Measurements from ENCODE around the gene TBL2.

DNA sequence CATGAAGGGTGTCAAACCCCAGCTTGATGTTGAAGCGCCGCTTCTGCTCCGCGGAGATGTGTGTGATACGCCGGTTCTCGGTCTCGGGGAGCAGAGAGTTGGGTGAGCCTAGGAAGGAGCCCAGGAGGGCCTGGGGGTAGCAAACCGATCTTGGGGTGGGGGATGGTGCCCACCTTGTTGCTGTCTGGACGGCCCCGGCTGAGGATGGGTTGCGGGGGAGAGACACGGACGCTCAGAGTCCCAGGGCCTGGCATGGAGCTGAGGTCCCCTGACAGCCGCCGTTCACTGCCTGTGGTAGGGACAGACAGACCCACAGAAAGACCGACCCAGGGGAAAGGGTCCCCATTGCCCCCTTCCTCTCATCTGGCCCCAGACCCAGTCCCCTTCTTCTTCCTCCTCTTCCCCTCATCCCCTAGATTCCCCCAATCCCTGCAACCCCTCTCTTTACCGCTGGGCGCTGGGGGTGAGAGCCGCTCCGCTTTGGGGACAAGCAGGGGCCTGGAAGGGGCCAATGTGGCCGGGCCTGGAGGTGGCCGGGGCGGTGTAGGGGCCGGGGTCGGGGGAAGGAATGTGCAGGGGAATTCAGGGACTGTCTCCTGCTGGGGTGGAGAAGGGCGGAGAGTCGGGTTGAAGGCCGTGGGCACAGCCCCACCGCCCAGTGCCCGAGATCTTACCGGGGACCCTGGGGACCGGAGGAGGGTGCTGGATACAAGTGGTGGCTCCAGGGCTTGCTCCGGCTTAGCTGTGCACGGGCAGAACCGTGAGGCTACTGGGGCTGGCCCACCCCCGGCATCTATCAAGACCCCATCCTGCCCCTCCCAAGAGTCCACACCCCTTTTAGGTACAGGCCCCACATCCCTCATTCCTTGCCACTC lies 18.0 kb upstream of the TBL2 start:
- TF ChIP-seq YY1 (tag by site-specific recombination; IDR thresholded peaks at IDR 0.05) (no peak), BCL11A (tag by site-specific recombination; IDR thresholded peaks at IDR 0.05; ENCODE audit: low read depth) (no peak), ZNF623 (tag by site-specific recombination; IDR thresholded peaks at IDR 0.05) (no peak)
- TF ChIP-seq, protein P1, sequence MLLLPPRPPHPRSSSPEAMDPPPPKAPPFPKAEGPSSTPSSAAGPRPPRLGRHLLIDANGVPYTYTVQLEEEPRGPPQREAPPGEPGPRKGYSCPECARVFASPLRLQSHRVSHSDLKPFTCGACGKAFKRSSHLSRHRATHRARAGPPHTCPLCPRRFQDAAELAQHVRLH (tag by site-specific recombination; IDR thresholded peaks at IDR 0.05) = no peak
- TF ChIP-seq, protein P2, sequence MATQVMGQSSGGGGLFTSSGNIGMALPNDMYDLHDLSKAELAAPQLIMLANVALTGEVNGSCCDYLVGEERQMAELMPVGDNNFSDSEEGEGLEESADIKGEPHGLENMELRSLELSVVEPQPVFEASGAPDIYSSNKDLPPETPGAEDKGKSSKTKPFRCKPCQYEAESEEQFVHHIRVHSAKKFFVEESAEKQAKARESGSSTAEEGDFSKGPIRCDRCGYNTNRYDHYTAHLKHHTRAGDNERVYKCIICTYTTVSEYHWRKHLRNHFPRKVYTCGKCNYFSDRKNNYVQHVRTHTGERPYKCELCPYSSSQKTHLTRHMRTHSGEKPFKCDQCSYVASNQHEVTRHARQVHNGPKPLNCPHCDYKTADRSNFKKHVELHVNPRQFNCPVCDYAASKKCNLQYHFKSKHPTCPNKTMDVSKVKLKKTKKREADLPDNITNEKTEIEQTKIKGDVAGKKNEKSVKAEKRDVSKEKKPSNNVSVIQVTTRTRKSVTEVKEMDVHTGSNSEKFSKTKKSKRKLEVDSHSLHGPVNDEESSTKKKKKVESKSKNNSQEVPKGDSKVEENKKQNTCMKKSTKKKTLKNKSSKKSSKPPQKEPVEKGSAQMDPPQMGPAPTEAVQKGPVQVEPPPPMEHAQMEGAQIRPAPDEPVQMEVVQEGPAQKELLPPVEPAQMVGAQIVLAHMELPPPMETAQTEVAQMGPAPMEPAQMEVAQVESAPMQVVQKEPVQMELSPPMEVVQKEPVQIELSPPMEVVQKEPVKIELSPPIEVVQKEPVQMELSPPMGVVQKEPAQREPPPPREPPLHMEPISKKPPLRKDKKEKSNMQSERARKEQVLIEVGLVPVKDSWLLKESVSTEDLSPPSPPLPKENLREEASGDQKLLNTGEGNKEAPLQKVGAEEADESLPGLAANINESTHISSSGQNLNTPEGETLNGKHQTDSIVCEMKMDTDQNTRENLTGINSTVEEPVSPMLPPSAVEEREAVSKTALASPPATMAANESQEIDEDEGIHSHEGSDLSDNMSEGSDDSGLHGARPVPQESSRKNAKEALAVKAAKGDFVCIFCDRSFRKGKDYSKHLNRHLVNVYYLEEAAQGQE (tag by site-specific recombination; IDR thresholded peaks at IDR 0.05) = no peak
